ENCODE results near the gene EXOC6B. TPM values are rescaled to one million over a fixed set of nuclear protein-coding genes. Genes with fewer than 3 reads are reported as not detected.

The EXOC6B gene
- total and polyA plus RNA-seq, 2 of the 8 experiments (the other 6 are each of a cell fraction or from before 2014, with no cell fraction given): 13.5 to 33.0 TPM

DNA sequence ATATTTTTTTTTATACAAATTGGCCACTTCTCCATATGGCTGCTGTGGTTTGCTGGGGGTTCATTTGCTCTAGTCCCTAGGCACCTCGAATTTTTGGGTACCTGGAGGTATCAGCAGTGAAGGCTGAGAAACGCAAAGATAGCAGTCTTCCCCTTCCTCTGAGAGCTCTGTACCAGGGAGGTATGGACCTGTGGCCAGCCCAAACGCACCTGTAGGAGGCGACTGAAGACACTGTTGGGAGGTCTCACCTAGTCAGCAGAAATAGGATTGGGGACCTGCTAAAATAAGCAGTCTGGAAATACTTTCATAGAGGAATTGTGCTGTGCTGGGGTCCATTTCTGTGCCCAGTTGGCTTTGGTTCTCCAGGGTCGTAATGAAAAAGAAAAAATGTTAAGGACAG, 385.9 kb downstream of the EXOC6B start:
- H2BK15ac ChIP-seq (ENCODE audit: low read length): no peak overlapping the region
- no peak for DNase-seq (ENCODE audit: low read depth in 1 of 2, low spot score in 2 of 2)
- no peak overlapping the region for H4K91ac ChIP-seq (replicated peaks; ENCODE audit: insufficient read length, low read length)
- no peak overlapping the region for H3K14ac ChIP-seq (ENCODE audit: insufficient read length)
- H4K8ac ChIP-seq (ENCODE audit: extremely low read depth, insufficient read depth, low read length): no peak overlapping the region
- TF ChIP-seq CHD1 (IDR thresholded peaks at IDR 0.05; ENCODE audit: low read depth, low read length): no peak
- no peak for TF ChIP-seq FOSL1 (IDR thresholded peaks at IDR 0.05; ENCODE audit: insufficient read depth, low read depth, low read length)
- TF ChIP-seq MAFK (IDR thresholded peaks at IDR 0.05; ENCODE audit: low read depth, low read length): 0 out of 2 replicates have a peak, but pooled peaks have one; percentile 12
- TF ChIP-seq, protein P1, sequence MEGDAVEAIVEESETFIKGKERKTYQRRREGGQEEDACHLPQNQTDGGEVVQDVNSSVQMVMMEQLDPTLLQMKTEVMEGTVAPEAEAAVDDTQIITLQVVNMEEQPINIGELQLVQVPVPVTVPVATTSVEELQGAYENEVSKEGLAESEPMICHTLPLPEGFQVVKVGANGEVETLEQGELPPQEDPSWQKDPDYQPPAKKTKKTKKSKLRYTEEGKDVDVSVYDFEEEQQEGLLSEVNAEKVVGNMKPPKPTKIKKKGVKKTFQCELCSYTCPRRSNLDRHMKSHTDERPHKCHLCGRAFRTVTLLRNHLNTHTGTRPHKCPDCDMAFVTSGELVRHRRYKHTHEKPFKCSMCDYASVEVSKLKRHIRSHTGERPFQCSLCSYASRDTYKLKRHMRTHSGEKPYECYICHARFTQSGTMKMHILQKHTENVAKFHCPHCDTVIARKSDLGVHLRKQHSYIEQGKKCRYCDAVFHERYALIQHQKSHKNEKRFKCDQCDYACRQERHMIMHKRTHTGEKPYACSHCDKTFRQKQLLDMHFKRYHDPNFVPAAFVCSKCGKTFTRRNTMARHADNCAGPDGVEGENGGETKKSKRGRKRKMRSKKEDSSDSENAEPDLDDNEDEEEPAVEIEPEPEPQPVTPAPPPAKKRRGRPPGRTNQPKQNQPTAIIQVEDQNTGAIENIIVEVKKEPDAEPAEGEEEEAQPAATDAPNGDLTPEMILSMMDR (IDR thresholded peaks at IDR 0.05; ENCODE audit: control extremely low read depth in 1 of 3, insufficient read depth in 1 of 3, low read depth in 1 of 3, low read length in 3 of 3): peak in 2 of 3 experiments; percentile 29 to 34; a peak in 2 of 4 replicates
- peak in 1 of 2 experiments; percentile 27; a peak in 1 of 4 replicates for TF ChIP-seq RAD21 (IDR thresholded peaks at IDR 0.05 in 1 of 2, conservative IDR thresholded peaks at IDR 0.05 in 1 of 2; ENCODE audit: low read depth in 2 of 2, low read length in 2 of 2)
- no peak overlapping the region for H2AFZ ChIP-seq (ENCODE audit: low read length)
- H4K5ac ChIP-seq (ENCODE audit: insufficient read length, low read depth, low read length): no peak overlapping the region
- no peak overlapping the region for H3K4ac ChIP-seq (replicated peaks; ENCODE audit: insufficient read length, low read depth, low read length)
- H3K23me2 ChIP-seq (ENCODE audit: low read depth, low read length): no peaks in the 10 kb centered on the region; the same call in 1 of the 2 replicates
- H3K36me3 ChIP-seq (ENCODE audit: control insufficient read depth in 2 of 4, insufficient read depth in 4 of 4, low read length in 3 of 4): no peaks in the 10 kb centered on the region
- no peak for FAIRE-seq
- no peaks in the 10 kb centered on the region for H3K27me3 ChIP-seq (replicated peaks in 1 of 4; ENCODE audit: control insufficient read depth in 3 of 4, extremely low read depth in 1 of 4, insufficient read depth in 3 of 4, low read length in 3 of 4)
- CTCF ChIA-PET (ENCODE audit: partially characterized antibody): interaction anchor here (0.8 to 1.8 kb wide), 2 partner anchors 9 to 11 kb away, joined by 3 to 6 read pairs; no protein-coding TSS in a partner anchor
- no peak overlapping the region for H2AK5ac ChIP-seq (ENCODE audit: low read depth, low read length)
- no peaks in the 10 kb centered on the region for H3K4me1 ChIP-seq (replicated peaks in 1 of 4; ENCODE audit: control insufficient read depth in 3 of 4, insufficient read depth in 4 of 4, low read length in 3 of 4)
- H3K79me1 ChIP-seq (ENCODE audit: low read depth, low read length): no peaks in the 10 kb centered on the region
- H2BK12ac ChIP-seq (ENCODE audit: low read depth, low read length): no peak overlapping the region
- no peak overlapping the region for H3K4me2 ChIP-seq (ENCODE audit: insufficient read depth in 1 of 2, low read depth in 2 of 2, low read length in 2 of 2)
- H3K9ac ChIP-seq (replicated peaks in 1 of 4; ENCODE audit: extremely low read depth in 1 of 4, low read depth in 3 of 4, low read length in 3 of 4): no peak overlapping the region
- H3K4me3 ChIP-seq (ENCODE audit: extremely low read depth in 1 of 4, insufficient read depth in 2 of 4, low read depth in 3 of 4, low read length in 4 of 4): no peak overlapping the region
- H3K79me2 ChIP-seq (ENCODE audit: control insufficient read depth in 1 of 2, insufficient read depth in 2 of 2, low read length in 2 of 2): no peaks in the 10 kb centered on the region
- H3K23ac ChIP-seq (ENCODE audit: insufficient read length): no peak overlapping the region
- H2BK120ac ChIP-seq (replicated peaks; ENCODE audit: low read depth, low read length): no peak overlapping the region
- H4K20me1 ChIP-seq (replicated peaks in 1 of 2; ENCODE audit: control insufficient read depth in 1 of 2, insufficient read depth in 2 of 2, low read length in 2 of 2): no peaks in the 10 kb centered on the region
- H3K56ac ChIP-seq (replicated peaks; ENCODE audit: insufficient read length, low read depth, low read length): no peak overlapping the region
- peaks cover 9 to 12% of the 10 kb centered on the region in 2 experiments for H3K9me3 ChIP-seq (ENCODE audit: insufficient read depth in 2 of 2, low read depth in 1 of 2, low read length in 1 of 2)
- whole genome bisulfite sequencing, 2 experiments (ENCODE audit: extremely low coverage in 1 of 2, insufficient coverage in 1 of 2, insufficient read length in 1 of 2, insufficient replicate concordance in 2 of 2, low coverage in 1 of 2, low lambda C conversion rate in 2 of 2, missing lambda C conversion rate in 1 of 2): 88% methylated on average over 5 of the region's 5 CpGs; no CpG with 5 or more reads in 1 of the 2 experiments
- no peak overlapping the region for H2BK5ac ChIP-seq (ENCODE audit: low read depth, low read length)
- H3K27ac ChIP-seq (ENCODE audit: low read depth, low read length): no peak overlapping the region
- no peak overlapping the region for H2BK20ac ChIP-seq (ENCODE audit: low read length)
- POLR2A ChIA-PET (ENCODE audit: partially characterized antibody): no interaction called here
- H3K18ac ChIP-seq (ENCODE audit: extremely low read depth, low read length): no peak overlapping the region
